SK-N-MC (cell line): ENCODE results near the gene LGALS9C.
"Not testable (repeated sequence)": the region's sequence is repeated elsewhere in the genome, so short reads cannot be mapped to it uniquely, and the experiment has no call there.

Experiments used
- EZH2 ChIP-seq: fragments of 200-600 bp; sonication (generic); IDR thresholded peaks from one replicate; pipeline ENCODE4 v1.6.1; 2017; ENCODE audit warnings: antibody characterized with exemption
- FOXP2 ChIP-seq: optimal IDR thresholded peaks from 2 replicates; pipeline ENCODE3; 2011; ENCODE audit warnings: mild to moderate bottlenecking, moderate library complexity; ENCODE audit not compliant: insufficient read depth; ENCODE audit errors: extremely low read length, control extremely low read depth
- POLR2AphosphoS5 ChIP-seq: IDR thresholded peaks from 2 replicates; pipeline ENCODE4 v1.6.1; 2012; ENCODE audit warnings: mild to moderate bottlenecking, low read depth, low read length, borderline replicate concordance

GRCh38 chr17:18528899-18529500 is 52.4 kb downstream of the LGALS9C start:
- not testable (repeated sequence) for TF ChIP-seq POLR2AphosphoS5, EZH2, FOXP2
